ENCODE data around the gene CACNA2D3.

The CACNA2D3 gene

DNA sequence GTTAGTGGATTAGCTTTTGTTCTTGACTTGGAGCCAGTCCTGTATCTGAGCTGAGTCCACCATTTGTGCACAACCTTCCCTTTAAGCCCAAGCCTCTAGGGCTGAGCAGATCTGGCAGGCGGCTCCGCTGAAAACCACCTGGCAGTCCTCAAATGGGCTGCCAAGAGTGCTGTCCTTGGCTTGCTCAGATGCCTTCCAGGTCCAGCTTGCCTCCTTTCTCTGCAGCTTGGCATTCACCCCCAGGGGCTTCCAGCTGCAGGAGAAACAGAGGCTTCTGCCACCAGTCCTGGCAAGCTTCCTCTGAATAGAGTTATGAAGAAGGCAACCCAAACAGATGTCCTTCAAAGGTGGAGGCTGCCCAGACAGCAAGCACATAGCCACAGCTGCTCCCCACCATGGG, 708.8 kb downstream of the CACNA2D3 start:
- no peak for DNase-seq

DNA sequence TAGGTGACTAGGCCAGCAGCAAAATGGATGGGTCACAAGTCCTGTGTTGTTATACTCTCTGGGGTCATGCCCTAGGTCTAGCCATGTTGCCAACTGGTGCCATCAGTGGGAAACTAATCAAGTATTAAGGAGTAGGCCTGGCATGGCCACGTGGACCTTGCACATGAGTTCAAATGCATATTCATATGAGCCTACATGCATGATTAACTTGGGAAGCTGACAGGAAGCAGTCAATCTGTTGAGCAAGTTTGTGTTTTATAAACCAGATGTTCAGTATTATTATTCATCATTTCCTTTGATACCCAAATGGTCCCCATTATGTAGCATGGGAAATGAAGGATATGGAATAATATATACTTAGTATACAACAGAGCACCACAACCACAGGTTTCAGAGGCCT, 710.5 kb downstream of the CACNA2D3 start:
- DNase-seq, result no peak

DNA sequence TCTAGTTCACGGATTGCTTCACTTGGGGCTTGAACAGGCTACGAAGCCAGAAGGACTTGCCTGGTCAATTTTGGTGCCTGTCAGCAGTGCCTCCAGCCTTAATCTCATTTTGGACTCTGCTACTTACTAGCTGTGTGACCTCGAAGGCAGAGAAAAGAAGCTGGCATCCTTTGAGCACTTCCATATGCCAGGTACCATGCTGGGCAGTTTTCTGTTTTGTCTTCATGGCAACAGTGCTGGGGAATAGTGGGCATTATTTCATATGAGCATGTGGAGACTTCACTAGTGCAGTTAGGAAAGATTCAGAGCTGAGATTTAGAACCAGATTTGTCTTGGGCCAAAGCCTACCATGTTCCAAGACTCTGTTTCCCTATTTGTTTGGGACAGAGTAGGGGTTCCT, 713.3 kb downstream of the CACNA2D3 start:
- no peak for DNase-seq

DNA sequence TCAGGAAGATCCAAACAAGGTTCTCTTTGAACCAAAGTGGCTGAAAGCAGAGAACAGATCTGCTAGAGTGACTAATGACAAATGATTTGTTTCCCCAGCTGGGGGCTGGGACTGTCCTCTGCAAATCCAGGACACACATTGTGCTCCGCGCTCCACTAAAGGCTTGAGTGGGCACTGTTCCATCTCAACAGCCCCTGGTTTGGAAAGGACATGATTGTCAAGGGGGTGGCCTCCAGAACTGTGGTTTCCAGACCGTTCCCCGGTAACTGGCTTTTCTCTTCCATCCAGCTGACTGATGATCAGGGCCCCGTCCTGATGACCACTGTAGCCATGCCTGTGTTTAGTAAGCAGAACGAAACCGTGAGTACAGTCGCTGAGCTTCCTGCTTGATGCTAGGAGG, 714.5 kb downstream of the CACNA2D3 start:
- DNase-seq, result no peak

DNA sequence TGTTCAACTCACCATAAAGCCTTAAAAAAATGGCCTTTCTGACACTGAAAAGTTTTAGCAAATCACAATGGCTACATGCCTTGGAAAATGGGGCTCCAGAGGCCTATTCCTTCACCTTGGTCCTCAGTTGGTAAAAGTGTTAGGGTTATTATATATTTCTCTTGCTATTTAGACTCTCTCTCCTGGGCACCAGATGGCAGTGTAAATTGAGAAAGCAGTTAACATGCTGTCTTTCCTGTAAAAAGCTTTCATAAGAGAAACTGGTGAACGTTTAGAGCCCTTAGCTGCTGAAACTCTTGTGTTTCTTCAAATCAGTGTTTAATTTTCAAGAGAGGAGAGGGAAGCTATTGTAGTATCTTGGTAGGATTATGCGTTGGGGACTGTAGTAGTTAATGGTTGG, 715.6 kb downstream of the CACNA2D3 start:
- DNase-seq, result no peak

DNA sequence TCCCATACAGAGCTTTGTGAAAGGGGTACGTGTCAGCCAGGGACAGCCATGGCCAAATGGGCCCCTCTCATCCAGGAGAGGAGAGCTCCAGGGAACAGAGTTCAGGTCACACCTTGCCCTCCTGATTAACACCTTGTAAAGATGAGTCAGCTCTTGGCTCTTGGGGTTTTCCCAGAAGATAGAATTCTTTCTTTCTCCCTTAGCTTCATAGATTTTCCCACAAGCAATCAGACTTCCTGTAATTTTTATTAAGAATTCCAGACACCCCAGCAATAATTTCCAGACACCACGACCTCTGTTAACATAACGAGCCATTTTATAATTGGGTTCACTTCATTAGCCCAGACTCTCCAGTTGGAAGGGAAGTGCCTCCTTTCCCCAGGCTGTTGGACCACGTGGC, 719.1 kb downstream of the CACNA2D3 start:
- no peak for DNase-seq

DNA sequence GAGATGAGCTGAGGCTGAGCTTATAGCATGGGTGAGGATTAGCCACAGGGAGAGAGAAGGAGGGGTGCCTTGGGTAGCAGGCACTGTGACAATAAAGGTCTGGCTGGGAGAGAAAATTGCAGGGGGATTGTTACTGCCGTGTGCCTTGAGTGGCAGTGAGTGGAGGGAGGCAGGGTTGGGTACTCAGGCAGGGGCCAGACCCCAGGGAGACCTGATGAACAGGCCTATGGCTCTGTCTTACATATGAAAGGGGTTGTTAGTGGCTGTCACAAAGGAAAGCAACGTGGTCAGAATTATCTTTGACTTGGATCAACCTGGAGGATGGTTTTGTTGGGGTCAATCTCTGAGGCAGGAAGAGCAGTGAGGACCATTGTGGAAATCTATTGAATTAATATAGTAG, 721.0 kb downstream of the CACNA2D3 start:
- no peak for DNase-seq

DNA sequence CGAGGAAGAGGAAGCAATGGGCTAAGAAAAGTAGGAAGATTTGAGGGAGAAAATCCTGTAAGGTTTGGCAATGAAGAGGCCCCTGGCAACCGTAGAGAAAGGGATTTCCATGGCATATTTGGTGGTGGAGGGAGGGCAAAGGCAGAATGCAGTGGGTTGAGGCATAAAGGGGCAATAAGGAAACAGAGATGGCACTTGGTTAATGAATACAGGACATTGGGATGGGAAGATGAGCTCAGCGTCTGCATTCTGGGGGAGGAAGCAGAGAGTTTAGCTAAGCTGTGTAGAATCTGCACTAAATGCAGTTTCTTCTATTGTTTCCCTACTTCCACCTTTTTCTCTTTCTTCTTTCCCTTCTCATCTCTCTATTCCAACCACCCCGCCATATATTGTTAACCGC, 721.9 kb downstream of the CACNA2D3 start:
- DNase-seq, result no peak

DNA sequence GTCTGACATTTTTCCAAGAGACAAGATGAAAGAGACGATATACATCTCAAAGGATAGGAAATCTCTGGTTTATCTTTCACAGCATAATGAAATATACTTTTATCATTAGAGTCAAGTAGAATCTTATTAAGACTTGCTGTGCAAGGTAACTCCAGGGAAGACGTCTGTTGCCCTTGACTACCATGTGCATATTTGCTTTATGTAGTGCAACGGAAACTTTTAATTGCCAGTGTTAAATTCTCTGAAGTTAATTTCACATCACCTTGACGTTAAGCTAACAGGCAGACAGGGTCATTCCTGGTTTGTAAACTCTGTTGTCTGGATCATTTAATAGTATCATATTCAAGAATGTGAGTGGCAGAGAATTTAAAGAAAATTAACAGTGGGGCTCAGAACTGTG, 722.7 kb downstream of the CACNA2D3 start:
- no peak for DNase-seq

DNA sequence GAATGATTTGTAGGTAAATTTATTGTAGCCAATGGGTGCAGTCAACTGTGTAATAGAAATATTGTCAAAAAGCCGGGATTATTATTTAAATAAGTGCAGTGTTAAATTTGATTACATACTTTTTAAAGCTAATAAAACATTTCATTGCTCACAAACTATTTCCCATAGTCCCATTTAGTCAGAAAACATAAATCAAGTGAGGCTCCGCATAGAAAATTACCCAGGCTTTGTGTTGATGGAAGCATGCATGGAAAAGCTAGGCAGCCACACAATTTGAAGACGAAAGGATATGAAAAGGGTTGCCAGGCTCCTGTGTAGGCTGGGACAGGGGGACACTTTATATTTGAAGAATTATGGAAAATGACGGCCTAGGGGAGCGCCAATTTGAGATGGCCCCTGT, 723.2 kb downstream of the CACNA2D3 start:
- no peak for DNase-seq

DNA sequence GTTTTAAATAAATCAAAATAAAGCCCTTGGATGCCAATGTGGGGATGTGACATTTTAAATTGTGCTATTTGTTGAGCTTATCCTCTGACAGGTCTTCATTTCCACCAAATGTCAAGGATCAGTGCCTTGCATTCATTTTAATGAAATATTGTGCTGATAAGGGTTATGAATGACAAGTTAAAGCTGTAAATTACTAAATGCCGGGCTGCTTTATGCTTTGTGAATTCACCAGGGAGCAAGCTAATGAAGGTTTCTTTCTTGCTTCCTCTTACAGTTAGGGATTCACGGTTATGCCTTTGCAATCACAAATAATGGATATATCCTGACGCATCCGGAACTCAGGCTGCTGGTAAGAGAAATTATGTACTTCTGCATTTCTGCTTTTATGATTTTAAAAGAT, 723.8 kb downstream of the CACNA2D3 start:
- no peak for DNase-seq

DNA sequence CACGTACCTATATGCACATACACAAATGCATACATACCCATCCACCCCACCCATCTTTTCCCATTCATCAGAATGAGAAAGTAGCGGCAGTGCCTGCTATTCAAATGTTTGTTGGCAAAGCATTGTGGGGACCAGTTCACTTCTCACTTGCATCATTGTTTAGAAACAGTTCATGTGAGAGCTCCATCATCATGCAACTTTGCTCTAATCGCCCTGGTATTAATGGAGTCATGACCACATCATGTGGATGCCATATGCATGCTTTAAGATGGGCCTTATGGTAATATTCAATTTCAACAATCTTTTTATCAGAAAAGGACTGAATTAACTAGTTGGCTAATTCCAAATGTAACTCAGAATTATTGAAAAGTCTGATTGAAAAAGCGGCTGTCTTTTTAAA, 725.0 kb downstream of the CACNA2D3 start:
- DNase-seq, result no peak

DNA sequence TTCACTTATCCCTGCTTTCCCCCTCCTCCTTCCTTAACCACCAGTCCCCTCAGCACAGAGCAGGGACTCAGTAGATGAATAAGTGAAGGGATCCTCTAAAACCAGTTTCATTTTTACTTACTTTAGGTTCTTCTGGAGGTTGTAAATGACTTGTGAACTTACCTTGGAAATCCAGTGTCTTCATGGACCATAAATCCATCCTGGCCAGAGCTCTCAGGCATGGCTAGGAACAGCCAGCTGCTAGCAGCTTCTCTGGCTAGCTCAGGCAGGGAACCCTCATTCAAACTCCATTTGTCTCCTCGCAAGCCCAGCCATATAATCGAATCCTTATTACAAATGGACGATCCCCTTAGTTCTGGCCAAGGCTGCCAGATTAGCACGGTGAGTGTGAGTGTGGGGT, 727.0 kb downstream of the CACNA2D3 start:
- no peak for DNase-seq

DNA sequence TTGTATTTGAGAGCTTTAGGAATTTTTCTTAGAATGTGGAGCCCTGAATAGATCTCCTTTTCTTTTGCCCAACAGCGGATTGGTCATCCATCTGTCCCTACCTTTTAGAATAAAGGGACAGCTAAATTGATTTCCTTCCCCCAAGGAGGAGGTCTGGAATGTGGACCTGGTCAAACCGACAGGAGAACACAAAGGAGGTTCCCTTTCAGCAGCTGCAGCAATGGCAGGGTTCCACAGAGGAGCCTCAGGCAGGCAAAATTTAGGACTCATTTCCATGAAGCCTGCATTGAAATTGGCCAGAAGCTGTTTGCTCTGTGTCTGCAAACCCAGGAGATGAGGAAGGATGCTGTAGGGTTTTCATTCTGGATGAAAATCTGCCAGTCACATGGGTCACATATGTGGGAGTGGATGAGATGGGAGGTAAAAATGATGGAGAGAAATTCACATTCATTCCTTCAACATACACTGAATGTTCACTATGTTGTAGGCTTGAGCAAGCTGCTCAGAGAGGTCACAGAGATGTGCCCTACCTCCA, 728.2 kb downstream of the CACNA2D3 start:
- DNase-seq, result no peak

DNA sequence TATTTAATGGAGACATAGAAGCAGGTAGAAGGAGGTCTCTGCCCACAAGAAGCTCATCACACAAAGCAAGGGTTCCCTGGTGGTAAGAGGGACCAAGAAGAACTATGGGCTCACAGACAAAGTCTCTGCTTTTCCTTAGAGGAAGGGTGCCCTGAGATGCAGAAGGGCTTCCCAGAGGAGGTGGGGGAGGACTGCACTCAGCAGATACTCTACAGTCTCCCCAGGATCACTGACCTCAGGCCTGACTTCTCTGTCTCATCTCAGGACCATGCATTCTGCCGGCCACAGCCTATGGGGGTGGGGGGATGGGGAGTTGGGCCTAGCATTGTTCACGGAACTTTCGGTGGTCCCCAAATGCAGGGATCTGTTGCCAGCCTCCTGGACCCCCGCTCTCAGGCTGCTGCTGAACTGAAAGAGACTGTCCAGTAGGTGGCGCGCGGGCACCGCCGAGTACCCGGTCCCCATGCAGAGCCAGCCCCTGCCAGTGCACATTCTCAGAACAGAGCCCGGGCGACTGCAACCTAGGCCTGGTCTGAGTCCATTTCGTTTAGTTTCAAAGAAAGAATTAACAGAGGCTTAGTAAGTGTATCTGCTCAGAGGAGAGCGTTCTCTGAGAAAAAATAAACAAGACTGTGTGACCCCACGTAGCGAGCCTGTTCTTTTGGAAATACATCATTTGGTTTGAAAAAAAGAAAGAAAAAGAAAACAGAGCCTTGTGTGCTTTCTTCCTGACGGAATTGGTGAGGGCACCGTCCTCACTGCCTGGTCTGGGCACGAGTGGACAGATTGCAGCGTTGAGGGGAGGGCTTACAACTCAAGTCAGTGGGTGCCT, 731.4 kb downstream of the CACNA2D3 start:
- peak; percentile 10 for DNase-seq

DNA sequence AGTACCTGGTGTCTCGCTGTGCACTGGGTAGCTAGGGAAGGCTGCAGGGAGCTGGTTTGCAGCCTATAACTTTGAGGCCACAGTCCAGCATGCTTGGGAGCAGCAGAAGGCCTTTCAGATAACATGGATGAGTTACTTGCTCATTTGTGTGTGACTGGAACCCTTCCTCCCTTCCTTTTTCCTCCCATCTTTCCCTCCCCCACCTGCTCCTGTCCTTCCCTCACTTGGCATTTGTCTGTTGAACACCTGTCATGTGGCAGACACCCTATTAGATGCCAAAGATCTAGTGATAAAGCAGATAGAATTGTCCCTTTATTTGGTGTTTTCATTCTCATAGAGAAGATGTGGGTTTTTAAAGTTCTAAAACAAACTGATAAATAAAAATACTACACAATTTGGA, 733.9 kb downstream of the CACNA2D3 start:
- no peak for DNase-seq

DNA sequence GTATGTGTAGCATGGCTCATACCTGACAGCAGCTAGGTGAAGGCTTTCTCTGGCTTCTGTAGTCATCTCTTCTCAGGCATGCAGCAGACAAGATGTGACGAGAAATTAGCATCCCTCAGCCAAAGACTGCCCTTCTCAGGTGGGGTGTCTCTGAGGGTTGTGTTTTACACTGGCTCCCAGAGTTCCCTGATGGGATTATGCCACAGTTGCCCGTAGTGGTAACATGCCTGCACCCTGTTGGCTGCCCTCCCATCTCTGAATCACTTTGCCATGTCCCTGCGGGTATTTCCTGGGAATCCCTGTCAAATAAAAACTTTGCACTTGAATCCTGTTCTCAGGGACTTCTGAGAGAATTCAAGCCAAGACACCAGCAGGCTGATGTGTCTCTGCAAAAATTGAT, 735.0 kb downstream of the CACNA2D3 start:
- no peak for DNase-seq

DNA sequence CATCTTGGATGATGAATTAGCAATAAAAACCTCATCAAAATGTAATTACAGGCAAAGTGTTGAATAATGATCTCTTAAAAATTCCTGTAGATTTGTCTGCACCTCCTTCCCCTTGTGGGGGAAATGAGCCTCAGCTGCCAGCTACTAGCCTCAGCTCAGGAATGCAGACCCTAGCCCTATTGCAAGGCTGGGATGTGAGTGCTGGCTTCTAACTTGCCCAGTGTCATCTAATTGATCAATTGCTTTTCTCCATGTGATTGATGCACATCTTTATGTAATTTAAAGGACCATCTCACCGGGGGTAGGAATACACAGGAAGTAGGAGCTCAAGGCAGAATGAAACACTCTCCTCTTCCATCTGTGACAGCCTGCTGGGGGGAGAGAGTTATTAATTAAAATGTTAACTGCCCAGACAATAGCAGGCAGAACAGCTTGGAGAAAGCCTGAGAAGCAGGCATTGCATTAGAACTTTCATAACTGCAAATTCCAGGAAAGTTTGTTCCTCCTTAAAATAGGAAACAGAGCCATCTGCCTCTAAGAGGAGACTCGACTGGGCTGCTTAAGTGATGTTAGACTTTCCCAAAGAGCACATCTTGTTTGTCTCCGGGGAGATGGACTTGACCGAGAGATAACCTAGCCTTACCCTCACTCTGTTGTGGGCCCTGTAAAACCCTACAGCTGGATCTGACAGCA, 735.9 kb downstream of the CACNA2D3 start:
- no peak for DNase-seq

DNA sequence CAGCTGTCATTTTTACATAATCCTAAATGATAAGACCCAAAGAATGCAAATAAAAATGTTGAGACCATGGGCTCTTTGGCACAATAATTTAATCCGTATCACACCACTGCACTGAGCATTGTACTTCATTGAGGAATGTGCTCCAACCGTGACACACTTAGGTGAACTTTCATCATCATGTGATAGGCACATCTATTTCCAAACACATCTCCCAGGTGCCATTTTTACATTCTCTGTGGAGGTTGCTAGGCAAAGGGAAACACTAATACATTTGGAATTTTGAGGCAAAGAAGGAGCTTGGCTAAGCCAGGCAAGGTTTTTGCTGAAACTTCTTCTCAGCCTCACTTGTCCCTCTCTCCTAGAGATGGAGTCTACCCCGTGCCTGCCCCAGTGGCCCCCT, 736.8 kb downstream of the CACNA2D3 start:
- DNase-seq, result no peak

DNA sequence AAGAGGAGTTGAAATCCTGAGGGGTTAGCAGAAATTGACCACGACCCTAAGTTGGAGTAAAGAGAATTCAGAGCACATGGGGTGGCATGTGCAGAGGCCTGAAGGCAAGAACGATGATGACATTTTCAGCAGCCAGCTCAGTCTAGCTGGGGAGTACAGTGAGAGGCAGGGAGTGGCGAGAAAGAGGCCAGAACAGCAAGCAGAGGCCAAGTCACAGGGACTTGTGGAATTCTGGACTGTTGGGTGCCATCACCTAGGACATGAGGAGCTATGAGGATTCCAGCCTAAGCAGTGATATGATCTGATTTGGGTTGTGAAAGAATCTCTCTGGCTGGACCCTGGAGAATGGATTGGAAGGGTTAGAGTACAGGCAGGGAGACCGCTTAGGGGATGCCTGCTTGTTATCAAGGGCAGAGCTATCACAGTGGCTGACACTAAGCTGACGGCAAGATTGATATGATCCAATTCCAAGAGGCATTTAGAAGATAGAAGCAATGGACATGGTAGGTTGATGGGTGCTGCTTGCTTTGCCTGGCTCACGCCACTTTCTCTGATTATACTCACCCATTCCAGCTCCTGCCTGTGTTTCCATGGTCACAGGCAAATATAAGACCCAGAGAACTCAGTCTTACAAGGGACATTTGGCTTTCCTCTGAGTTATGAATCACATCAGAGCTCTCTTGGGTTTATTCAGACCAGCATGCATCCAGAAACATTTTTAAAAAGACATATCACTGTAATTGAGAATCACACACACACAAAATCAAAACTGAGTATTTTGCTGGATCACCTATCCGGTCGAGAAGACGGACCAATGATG, 739.1 kb downstream of the CACNA2D3 start:
- DNase-seq, result no peak

DNA sequence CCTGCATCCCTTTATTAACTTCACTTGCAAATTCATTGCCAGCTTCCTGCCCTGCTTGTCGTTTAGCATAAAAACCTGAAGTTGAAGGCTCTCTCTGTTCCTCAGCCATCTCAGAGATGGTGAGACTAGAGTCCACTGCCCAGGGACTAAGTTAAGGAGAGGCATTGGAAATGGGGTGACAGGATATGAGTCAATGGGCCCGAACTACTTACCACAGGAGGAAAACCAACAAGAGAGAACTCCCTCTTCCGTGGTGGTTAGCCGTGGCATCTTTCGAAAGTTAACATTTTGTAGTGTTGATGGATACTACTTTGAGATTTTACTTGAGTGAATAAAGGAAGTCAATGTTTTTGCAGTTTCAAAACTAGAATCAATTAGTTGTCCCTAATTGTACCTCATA, 740.2 kb downstream of the CACNA2D3 start:
- no peak for DNase-seq

DNA sequence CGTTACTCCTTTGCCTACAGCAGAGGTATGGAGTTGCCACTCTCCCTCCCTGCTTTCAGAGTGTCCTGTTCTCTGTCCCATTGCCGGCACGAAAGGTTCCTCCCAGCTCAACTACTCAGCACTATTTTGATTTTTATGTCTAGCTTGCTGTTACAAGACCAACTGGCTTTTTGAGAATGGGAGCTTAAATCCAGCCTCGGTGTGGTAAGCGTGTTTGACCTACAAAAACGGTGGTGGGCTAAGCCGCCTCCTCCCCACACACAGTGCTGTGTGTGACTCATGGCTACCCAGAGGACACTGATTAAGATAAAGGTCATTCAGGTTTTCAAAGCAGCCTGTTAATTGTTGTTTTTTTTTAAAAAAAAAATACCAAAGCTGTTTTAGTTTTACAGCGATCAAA, 741.0 kb downstream of the CACNA2D3 start:
- no peak for DNase-seq

DNA sequence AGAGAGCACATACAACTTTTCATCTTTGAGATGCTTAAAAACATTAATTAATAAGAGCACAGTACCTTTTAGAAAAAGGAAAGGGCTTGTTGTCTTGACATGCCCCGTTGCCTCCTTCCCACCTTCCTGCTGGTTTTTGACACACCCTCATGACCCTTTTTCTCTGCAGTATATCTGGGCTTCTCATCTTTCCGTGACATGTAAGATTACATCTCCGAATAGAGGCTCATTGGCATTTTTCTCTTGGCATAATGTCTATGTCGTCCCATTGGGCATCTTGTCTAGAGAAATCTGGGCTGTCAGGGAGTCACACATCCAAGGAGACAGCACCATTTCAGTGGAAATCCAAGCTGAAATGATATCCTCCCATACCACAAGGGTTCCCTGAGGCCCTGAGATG, 741.4 kb downstream of the CACNA2D3 start:
- no peak for DNase-seq

DNA sequence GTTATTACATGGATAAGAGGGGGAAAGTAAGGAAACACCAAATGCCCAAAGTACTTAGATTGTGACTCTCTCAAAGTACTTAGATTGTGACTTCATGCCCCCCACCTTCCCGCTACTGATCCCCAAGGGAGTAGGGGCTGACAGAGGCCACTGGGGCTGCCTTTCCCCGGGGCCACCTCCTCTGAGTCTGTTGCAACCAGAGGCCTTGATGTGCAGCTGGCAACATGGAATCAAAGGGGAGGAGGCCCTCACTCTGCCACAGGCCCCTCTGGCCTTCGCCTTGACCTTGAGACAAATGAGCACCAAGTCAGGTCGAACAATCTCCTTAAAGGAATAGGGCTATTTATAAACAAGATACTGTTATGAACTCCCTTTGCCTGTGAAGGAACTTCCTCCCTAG, 743.0 kb downstream of the CACNA2D3 start:
- no peak for DNase-seq
